Subcutaneous adipose tissue (tissue), 4 donors: ENCODE measurements around the gene NDST3. TPM values are rescaled to one million over a fixed set of nuclear protein-coding genes. Genes with fewer than 3 reads are reported as not detected.

Experiments
- CTCF ChIP-seq: fragments of 450-650 bp; IDR thresholded peaks from one replicate; pipeline ENCODE4 v1.5.1; 2016; ENCODE audit warnings: low read depth, mild to moderate bottlenecking, control low read depth, antibody characterized with exemption, moderate library complexity
- total RNA-seq, 4 donors: library from RNA; depleted of rRNA; stranded (reverse); fragments of >200 nt; gene quantifications; one replicate each; pipeline ENCODE4 v1.1.0, GENCODE V29; 2016

NDST3 gene
- total RNA-seq, 4 donors from 2014 or later: not detected

DNA sequence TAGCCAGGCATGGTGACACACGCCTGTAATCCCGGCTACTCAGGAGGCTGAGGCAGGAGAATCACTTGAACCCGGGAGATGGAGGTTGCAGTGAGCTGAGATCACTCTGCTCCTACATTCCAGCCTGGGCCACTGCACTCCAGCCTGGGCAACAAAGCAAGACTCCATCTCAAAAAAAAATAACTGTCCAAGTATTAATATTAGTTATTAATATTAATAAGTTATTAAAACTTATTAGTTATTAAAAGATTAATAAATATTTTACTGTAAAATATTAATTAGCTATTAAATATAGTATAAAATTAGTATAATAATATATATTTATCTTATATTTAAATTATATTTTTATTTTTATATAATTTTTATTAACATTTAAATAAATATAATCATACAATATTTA is 19.5 kb upstream of the NDST3 start:
- TF ChIP-seq CTCF: no peak

- TF ChIP-seq CTCF: no peak
Observed at GRCh38 chr4:118018381-118019145, 15.7 kb upstream of the NDST3 start.

DNA sequence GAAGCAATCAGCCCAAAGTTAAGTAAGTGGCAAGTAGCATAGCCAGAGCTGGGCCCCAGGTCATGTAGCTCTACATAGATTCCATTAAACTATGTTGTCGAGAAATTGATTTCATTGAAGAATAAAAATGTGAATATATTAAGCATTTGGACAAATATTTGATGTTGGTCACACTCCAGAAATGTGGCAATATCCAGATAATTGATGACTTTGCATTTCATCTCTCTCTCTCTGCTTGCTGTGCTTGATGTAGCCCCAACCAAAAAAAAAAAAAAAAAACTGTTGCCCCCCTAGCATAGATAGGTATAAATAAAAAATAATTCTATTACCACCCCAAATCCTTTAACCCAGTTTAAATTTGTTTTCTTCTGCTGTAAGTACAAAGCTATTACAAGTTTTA is 7.5 kb upstream of the NDST3 start:
- TF ChIP-seq CTCF: no peak

GRCh38 chr4:118029224-118029623 is 5.1 kb upstream of the NDST3 start:
- no peak for TF ChIP-seq CTCF

GRCh38 chr4:118032691-118033090 is 1.6 kb upstream of the NDST3 start:
- no peak for TF ChIP-seq CTCF

- no peak for TF ChIP-seq CTCF
Observed at GRCh38 chr4:118033148-118034052, 886 bp upstream of the NDST3 start.

- TF ChIP-seq CTCF: no peak
Observed at GRCh38 chr4:118035309-118035708, 1.0 kb downstream of the NDST3 start.
